SK-N-SH treated with all-trans-retinoic acid at 6 μM for 48 hours (cell line): Measurements from ENCODE around the gene C15orf62.
A peak's percentile ranks its signal among the peaks of the same experiment; 100 is the strongest.

Experiments
- ATAC-seq: fragments of 200-7000 bp; cut with Tn5 transposase; 3 replicates; pipeline ENCODE4 v1.9.1; 2020; ENCODE audit warnings: mild to moderate bottlenecking, moderate library complexity
- BACH2 ChIP-seq: fragments of 250-450 bp; sonication (Bioruptor Pico); IDR thresholded peaks from 2 replicates; pipeline ENCODE4 v1.9.0; 2021; ENCODE audit warnings: mild to moderate bottlenecking, borderline replicate concordance
- CSRNP3 ChIP-seq: fragments of 250-450 bp; sonication (Bioruptor Pico); IDR thresholded peaks from 2 replicates; pipeline ENCODE4 v1.5.1; 2021; ENCODE audit warnings: mild to moderate bottlenecking, moderate library complexity
- ESRRG ChIP-seq: fragments of 250-450 bp; sonication (Bioruptor Pico); IDR thresholded peaks from 2 replicates; pipeline ENCODE4 v1.6.1; 2021; ENCODE audit warnings: mild to moderate bottlenecking
- GLIS3 ChIP-seq: fragments of 250-450 bp; sonication (Bioruptor Pico); IDR thresholded peaks from 2 replicates; pipeline ENCODE4 v1.5.0; 2020; ENCODE audit warnings: mild to moderate bottlenecking, moderate library complexity
- ISL1 ChIP-seq: fragments of 250-450 bp; sonication (Bioruptor Pico); IDR thresholded peaks from 2 replicates; pipeline ENCODE4 v2.1.2; 2022; ENCODE audit warnings: mild to moderate bottlenecking, moderate library complexity
- OSR1 ChIP-seq: fragments of 250-450 bp; sonication (Bioruptor Pico); IDR thresholded peaks from 2 replicates; pipeline ENCODE4 v1.8.0; 2022; ENCODE audit warnings: moderate library complexity, mild to moderate bottlenecking, inconsistent platforms
- PATZ1 ChIP-seq: fragments of 250-450 bp; sonication (Bioruptor Pico); IDR thresholded peaks from 2 replicates; pipeline ENCODE4 v1.8.0; 2020; ENCODE audit warnings: mild to moderate bottlenecking, moderate library complexity, borderline replicate concordance
- PPARA ChIP-seq: fragments of 250-450 bp; sonication (Bioruptor Pico); IDR thresholded peaks from 2 replicates; pipeline ENCODE4 v1.5.0; 2020; ENCODE audit warnings: mild to moderate bottlenecking, borderline replicate concordance
- RARB ChIP-seq: fragments of 250-450 bp; sonication (Bioruptor Pico); IDR thresholded peaks from 2 replicates; pipeline ENCODE4 v1.8.0; 2021; ENCODE audit warnings: mild to moderate bottlenecking, moderate library complexity
- SNAI2 ChIP-seq: fragments of 250-450 bp; sonication (Bioruptor Pico); IDR thresholded peaks from 2 replicates; pipeline ENCODE4 v1.5.0; 2020; ENCODE audit warnings: mild to moderate bottlenecking, moderate library complexity
- TSHZ2 ChIP-seq: fragments of 250-450 bp; sonication (Bioruptor Pico); IDR thresholded peaks from 2 replicates; pipeline ENCODE4 v1.5.0; 2020; ENCODE audit warnings: mild to moderate bottlenecking, moderate library complexity
- ZC3H10 ChIP-seq: fragments of 250-450 bp; sonication (Bioruptor Pico); IDR thresholded peaks from 2 replicates; pipeline ENCODE4 v1.5.1; 2021; ENCODE audit warnings: mild to moderate bottlenecking, moderate library complexity
- ZFP3 ChIP-seq: fragments of 250-450 bp; sonication (Bioruptor Pico); IDR thresholded peaks from 2 replicates; pipeline ENCODE4 v1.5.0; 2020; ENCODE audit warnings: mild to moderate bottlenecking, moderate library complexity
- ZFP30 ChIP-seq: fragments of 450-650 bp; formaldehyde crosslinking; IDR thresholded peaks from 2 replicates; pipeline ENCODE4 v1.5.0; 2022; ENCODE audit warnings: mild to moderate bottlenecking, moderate library complexity
- ZNF70 ChIP-seq: fragments of 450-650 bp; formaldehyde crosslinking; IDR thresholded peaks from 2 replicates; pipeline ENCODE4 v1.5.0; 2020; ENCODE audit warnings: mild to moderate bottlenecking, moderate library complexity
- ZNF8 ChIP-seq: fragments of 450-650 bp; formaldehyde crosslinking; IDR thresholded peaks from 2 replicates; pipeline ENCODE4 v1.5.0; 2020; ENCODE audit warnings: mild to moderate bottlenecking, moderate library complexity
- TF ChIP-seq, protein P1 (sequence below): fragments of 250-450 bp; sonication (Bioruptor Pico); IDR thresholded peaks from 2 replicates; pipeline ENCODE4 v1.8.0; 2021; ENCODE audit warnings: low read depth, mild to moderate bottlenecking, moderate library complexity, borderline replicate concordance
- TF ChIP-seq, protein P2 (sequence below): fragments of 250-450 bp; sonication (Bioruptor Pico); IDR thresholded peaks from 2 replicates; pipeline ENCODE4 v1.5.1; 2020; ENCODE audit warnings: low read depth, mild to moderate bottlenecking, moderate library complexity

The C15orf62 gene

GRCh38 chr15:40785814-40786213 is 16.0 kb downstream of the C15orf62 start:
- TF ChIP-seq ESRRG (CRISPR knock-in tag): no peak
- TF ChIP-seq ZFP30: no peak
- no peak for TF ChIP-seq PATZ1 (CRISPR knock-in tag)
- no peak for TF ChIP-seq ISL1
- TF ChIP-seq ZNF70: no peak
- TF ChIP-seq BACH2 (CRISPR knock-in tag): no peak
- no peak for TF ChIP-seq ZFP3
- no peak for TF ChIP-seq ZNF8 (CRISPR knock-in tag)
- no peak for TF ChIP-seq SNAI2 (CRISPR knock-in tag)
- TF ChIP-seq, protein P1, sequence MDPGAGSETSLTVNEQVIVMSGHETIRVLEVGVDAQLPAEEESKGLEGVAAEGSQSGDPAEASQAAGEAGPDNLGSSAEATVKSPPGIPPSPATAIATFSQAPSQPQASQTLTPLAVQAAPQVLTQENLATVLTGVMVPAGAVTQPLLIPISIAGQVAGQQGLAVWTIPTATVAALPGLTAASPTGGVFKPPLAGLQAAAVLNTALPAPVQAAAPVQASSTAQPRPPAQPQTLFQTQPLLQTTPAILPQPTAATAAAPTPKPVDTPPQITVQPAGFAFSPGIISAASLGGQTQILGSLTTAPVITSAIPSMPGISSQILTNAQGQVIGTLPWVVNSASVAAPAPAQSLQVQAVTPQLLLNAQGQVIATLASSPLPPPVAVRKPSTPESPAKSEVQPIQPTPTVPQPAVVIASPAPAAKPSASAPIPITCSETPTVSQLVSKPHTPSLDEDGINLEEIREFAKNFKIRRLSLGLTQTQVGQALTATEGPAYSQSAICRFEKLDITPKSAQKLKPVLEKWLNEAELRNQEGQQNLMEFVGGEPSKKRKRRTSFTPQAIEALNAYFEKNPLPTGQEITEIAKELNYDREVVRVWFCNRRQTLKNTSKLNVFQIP (CRISPR knock-in tag): no peak
- no peak for TF ChIP-seq ZC3H10 (CRISPR knock-in tag)
- TF ChIP-seq, protein P2, sequence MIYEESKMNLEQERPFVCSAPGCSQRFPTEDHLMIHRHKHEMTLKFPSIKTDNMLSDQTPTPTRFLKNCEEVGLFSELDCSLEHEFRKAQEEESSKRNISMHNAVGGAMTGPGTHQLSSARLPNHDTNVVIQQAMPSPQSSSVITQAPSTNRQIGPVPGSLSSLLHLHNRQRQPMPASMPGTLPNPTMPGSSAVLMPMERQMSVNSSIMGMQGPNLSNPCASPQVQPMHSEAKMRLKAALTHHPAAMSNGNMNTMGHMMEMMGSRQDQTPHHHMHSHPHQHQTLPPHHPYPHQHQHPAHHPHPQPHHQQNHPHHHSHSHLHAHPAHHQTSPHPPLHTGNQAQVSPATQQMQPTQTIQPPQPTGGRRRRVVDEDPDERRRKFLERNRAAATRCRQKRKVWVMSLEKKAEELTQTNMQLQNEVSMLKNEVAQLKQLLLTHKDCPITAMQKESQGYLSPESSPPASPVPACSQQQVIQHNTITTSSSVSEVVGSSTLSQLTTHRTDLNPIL (CRISPR knock-in tag): no peak
- no peak for ATAC-seq

- TF ChIP-seq OSR1: no peak
- TF ChIP-seq TSHZ2 (CRISPR knock-in tag): no peak
- no peak for TF ChIP-seq PPARA (CRISPR knock-in tag)
- no peak for TF ChIP-seq ISL1
- no peak for TF ChIP-seq ZC3H10 (CRISPR knock-in tag)
- no peak for TF ChIP-seq ZNF70
- no peak for TF ChIP-seq PATZ1 (CRISPR knock-in tag)
- TF ChIP-seq ZFP30: no peak
- no peak for TF ChIP-seq SNAI2 (CRISPR knock-in tag)
- no peak for TF ChIP-seq RARB (CRISPR knock-in tag)
- TF ChIP-seq, protein P2 (CRISPR knock-in tag): no peak
- no peak for TF ChIP-seq ESRRG (CRISPR knock-in tag)
- TF ChIP-seq ZNF8 (CRISPR knock-in tag): no peak
- no peak for TF ChIP-seq CSRNP3 (CRISPR knock-in tag)
- TF ChIP-seq GLIS3 (CRISPR knock-in tag): no peak
- peak; percentile 58 for ATAC-seq
These were observed 17.6 kb downstream of the C15orf62 start for GRCh38 chr15:40787344-40787841.
